ENCODE results near the gene PRMT3.
"Not testable (repeated sequence)": the region's sequence is repeated elsewhere in the genome, so short reads cannot be mapped to it uniquely, and the experiment has no call there.

Gene PRMT3

DNA sequence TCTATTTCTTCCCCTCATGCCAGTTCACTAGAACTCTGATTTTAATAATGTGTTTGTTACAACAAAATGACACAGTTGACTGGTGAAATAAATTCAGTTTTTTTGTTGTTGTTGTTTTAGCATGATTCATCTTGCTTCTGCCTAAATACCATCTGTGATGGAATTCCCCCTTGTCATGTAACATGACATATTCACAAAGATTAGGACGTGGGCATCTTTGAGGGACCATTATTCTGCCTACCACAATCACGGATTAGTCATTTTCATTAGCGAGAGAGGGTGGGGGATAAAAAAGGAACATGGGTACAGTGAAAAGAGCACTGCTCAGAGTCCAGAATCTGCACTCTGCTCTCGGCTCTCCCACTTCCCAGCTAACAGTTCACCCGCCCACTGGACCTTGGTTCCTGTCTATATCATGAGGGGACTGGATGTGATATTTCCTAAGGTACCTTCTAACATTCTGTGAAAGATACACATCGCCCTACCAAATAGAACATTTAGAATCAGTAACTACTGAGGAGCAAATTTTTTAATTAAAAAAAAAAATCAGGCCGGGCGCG, 12.7 kb upstream of the PRMT3 start:
- DNase-seq (ENCODE audit: low read depth), result no peak

DNA sequence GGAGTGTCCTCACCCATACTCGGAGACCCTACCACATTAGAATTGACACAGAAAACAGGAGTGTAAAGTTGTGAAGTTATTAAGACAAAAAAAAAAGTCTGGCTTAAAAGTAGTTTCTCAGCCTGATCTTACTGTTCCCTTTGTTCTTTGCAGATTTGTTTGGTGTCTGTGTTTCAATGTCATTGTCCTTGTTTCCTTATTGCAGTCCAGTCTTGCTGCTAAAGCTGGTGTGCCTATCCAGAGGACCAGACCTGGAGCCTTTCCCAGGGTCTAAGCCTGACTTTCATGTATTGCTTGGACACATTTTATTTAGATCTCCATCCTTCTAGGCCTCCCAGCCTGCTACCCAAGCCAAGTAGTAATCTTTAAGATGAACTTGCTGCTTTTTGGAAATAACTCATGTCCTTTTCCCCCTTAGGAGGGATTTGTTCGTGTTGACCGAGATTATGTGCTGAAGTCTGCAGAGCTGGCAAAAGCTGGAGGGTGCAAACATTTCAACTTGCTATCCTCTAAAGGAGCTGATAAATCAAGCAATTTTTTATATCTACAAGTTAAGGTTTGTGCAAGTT, 11.3 kb upstream of the PRMT3 start:
- DNase-seq (ENCODE audit: low read depth), result no peak

DNA sequence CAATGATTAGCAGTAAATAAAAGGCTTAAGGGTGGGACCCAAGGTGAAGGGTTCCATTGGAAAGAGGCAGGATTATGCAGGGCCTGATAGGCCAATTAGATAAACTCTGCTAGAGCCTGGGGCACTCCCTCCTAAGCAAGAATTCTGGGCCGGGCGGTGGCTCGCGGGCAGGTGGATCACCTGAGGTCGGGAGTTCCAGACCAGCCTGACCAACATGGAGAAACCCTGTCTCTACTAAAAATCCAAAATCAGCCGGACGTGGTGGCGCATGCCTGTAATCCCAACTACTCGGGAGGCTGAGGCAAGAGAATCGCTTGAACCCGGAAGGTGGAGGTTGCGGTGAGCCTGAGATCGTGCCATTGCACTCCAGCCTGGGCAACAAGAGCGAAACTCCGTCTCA, 1.5 kb upstream of the PRMT3 start:
- not testable (repeated sequence) for DNase-seq (ENCODE audit: low read depth)

DNA sequence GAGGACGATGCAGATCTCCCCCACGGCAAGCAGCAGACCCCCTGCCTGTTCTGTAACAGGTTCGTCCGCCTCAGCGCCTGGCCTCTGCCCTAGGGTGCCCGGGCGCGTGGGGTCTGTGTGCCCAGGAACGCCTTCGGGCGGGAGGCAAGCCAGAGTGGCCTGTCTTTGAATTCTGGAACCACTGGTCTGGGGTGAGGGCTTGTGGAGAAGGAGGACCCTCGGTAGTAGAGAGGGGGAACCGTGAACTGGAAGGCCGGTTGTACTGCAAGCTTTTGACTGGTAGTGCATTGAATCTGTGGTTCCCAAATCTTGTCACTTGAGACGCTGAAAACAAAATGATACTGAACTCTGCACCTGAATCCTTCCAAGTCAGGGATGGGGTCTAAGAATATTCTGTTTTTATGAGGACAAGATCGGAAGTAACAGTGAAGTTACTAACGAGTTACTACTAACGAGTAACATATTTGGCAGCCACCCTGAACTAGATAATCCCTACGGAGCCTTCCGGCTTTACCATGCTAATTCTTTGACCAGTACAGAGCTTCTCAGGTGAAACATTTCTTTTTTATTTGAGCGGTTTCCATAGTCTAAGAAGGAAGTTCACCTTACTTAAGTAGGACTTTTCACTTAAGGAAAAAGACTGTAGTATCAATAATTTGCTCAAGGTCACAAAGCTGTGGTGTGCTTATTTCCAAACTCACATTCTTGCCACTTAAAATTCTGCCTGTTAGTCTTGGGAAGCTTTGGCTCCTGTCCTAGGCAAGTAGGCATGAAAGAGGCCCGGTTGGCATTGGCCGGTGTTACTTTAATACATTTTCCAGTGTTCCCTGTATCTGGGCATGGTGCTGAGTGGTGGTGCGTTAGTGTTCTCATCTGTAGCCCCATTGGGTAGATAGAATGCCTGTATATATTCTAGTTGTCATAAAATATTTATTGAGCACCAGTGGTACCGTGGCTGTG, 860 bp downstream of the PRMT3 start:
- DNase-seq (ENCODE audit: low read depth), result no peak

DNA sequence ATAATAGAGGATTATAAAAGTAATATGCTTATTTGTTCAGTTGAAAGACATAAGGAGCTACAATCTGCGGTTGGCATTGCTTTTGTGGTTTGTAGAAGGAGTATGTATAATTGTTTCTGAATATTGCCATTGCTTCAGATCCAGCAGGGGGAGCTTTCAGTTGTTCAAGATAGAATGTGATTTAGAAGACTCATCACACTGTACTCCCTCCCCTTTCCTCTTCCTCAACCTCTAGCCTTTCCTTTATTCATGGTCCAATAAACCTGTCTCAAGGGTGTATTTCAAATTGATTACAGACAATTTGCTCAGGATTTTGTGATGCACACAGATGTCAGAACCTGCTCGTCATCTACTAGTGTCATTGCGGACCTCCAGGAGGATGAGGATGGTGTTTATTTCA, 9.8 kb downstream of the PRMT3 start:
- DNase-seq (ENCODE audit: low read depth), result no peak

DNA sequence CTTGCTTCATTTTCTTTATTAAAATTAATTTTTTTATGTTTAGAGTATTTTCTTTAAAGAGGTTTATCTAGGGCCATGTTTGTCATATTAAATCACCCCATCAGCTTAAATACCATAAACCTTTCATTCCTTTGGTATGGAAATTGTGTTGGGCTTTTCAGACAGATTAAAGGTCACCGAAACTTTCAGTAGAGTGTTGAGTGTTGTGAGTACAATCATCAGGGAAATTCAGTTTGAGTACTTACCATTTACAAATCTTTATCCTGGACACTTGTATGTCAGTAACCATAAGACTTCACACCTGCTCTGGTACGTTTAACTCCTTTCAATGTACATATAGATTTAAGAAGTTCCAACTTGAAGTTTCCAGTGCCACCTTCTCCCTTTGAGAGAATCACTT, 12.0 kb downstream of the PRMT3 start:
- no peak for DNase-seq (ENCODE audit: low read depth)

DNA sequence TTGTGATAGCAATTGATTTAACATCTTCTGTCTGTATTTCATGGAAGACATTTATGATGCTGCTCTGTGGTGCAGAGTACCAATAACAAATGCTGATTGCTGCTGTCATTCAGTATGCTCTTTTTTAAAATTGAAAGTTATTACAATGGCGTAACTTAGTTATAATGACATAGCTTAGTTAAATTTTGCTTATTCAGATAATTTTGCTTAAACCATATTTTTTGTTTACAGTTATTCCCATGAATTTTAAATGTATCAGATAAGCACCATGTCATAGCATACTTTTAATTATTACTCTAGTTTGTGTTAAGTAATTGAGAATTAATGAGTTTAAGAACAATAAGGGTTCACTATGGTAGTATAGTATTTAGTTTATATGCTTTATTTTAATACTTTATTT, 15.5 kb downstream of the PRMT3 start:
- no peak for DNase-seq (ENCODE audit: low read depth)

DNA sequence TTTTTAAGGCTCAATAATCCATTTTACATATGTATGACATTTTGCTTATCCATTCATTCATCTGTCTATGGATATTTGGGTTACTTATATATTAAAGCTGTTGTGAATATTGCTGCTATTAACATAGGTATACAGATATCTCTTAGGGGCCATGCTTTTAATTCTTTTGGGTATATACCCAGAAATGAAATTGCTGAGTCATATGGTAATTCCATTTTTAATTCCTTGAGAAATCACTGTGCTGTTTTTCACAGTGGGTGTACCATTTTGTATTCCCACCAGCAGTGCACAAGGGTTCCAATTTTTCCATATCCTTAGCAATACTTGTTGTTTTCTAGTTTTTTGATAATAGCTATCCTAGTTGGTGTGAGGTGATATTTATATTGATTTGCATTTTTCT, 19.0 kb downstream of the PRMT3 start:
- DNase-seq (ENCODE audit: low read depth), result no peak

DNA sequence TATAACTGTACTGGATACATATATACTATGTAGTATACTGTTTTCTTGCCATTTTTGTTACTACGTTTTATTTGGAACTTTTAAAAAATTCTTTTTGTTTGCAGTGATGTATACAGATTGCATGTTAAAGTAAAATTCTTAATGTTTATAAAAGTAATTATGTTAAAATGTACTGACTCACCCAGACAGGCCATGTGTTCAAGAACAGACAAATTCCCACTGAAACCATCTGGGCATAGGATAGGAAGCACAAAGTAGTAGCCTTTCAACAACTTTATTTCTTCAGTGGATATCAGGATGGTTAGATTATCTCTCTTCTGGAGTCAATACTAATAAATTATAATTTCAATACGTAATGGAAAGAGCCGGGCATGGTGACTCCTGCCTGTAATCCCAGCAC, 19.8 kb downstream of the PRMT3 start:
- no peak for DNase-seq (ENCODE audit: low read depth)

DNA sequence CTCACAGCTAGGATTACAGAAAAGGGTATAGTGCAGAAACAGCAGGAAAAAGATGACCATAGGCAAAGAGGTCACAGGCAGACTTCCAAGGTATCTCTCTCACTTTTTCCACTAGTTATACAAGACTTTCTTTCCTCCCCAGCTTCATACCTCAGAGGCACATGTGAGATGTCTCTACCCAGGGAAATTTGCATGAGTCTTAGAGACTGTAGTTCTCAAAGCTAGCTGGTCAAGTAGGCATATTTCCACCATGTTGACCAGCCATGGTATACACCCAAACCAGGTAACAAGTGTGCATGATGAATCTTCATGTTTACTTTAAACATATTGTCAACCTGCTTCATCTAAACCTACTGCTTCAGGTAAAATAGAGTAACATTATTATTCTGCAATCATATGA, 27.9 kb downstream of the PRMT3 start:
- no peak for DNase-seq (ENCODE audit: low read depth)

DNA sequence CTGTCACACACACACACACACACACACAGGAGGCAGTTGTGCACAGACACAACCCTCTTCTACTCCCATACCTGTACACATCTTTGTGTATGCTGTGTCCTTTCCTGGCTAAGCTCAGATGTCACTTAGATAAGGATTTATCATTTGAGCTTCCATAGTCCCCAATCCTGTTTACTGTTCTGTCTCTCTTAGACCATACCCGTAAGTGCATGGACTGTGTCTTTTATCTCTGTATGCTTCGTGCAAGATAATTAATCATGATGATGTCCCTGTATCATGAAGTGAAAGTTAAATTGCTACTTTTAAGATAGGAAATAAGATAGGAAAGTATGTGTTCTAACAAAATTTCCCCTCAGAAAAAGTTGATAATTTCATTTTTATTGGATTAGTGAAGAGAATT, 30.3 kb downstream of the PRMT3 start:
- DNase-seq (ENCODE audit: low read depth), result no peak

DNA sequence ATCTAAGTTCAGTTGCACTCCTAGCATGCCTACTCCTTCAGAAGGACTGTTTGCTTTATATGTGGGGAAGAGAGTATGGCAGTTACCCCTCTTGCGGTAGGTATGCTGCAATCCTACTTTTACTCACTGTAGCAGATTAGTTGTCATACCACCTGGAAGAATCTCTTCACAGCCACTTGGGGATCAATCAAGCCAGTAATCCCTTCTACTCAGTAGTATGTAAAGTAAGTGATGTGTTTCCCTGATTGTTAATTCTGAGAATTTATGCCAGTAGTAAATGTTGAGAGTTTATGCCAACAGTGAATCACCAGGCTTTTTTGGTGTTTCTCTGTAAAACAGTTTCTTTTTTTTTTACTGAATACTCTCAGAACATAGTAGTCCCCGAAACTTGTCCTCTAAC, 34.4 kb downstream of the PRMT3 start:
- DNase-seq (ENCODE audit: low read depth), result no peak

DNA sequence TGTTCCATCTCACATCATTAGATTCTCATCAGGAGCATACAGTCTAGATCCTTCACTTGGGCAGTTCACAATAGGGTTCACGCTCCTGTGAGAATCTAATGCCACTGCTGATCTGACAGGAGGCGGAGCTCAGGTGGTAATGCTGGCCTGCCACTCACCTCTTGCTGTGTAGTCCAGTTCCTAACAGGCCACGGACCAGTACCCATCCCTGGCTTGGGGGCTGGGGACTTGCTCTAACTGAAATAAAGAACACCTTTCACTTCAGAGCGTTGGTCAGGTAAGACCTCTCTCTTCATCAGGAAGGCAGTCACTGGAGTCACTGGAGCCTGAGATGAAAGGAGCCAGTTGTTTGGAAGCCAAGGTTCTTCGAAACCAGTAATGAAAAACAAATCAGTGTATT, 41.7 kb downstream of the PRMT3 start:
- DNase-seq (ENCODE audit: low read depth), result no peak

DNA sequence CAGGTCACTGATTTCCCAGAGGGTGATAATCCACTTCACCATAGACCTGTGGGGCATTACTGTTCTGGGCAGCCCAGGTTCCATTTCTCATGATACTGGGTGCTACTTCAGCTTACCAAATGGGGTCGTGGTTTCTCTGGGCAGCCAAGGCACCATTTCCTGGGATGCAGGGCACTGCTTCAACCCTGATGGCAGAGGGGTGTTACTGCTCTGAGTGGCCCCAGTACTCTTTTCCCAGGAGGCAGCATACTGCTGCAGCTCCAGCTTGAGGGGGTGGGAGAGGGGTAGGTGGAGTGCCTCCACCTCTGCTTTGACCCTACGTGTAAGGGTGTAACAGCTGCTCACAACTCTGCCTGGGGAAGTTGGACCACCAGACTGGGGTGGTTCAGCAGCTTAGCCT, 51.1 kb downstream of the PRMT3 start:
- DNase-seq (ENCODE audit: low read depth), result no peak

DNA sequence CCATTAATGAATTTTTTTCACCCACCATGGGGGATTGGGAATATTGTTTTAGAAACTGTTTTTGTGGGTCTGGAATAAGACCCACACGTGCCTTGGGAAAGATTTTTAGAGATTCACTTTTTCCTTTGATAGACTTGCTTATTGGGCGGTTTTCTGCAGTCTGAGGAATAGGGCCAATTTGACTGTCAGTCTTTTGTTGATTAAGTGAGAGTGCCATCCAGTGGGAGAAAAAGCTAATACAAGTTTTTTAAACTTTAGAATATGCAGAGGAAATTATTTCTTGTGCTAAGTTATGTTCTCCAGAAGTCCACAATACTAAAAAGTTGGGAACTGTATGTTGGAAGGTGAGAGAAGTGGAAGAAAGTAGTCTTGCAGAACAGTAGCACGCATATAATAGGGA, 56.1 kb downstream of the PRMT3 start:
- no peak for DNase-seq (ENCODE audit: low read depth)

DNA sequence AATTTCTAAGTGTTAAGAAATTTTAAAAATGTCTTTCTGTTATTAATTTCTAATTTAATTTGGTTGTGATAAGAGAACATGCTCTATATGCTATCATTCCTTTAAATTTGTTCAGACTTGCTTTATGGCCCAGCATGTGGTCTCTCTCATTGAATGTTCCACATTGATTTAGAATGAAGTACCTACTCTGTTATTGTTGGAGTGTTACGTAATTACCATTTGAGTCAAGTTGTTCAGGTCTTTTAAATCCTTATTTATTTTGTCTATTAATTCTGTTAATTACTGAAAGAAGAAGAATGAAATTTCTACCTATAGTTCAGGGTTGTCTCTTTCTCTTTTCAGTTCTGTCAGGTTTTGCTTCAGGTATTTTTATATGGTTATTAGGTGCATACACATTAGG, 57.0 kb downstream of the PRMT3 start:
- no peak for DNase-seq (ENCODE audit: low read depth)

DNA sequence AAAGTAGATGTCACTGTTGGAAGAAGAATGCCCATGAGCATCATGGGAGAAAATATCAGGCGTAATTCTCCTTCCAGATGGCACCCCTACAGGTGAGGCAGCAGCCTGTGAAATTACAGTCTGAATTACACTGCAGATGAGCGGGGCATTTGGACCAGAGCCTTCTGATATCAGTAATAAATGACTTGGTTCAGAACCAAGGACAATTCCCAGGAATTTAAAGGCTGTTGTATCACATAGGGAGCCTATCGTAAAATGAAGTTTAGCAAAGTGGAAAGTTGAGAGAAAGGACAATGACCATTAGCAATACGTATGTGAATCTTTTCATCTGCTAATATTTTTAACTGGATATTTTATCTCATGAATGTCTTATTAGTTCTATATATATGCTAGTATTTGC, 61.3 kb downstream of the PRMT3 start:
- DNase-seq (ENCODE audit: low read depth), result no peak

DNA sequence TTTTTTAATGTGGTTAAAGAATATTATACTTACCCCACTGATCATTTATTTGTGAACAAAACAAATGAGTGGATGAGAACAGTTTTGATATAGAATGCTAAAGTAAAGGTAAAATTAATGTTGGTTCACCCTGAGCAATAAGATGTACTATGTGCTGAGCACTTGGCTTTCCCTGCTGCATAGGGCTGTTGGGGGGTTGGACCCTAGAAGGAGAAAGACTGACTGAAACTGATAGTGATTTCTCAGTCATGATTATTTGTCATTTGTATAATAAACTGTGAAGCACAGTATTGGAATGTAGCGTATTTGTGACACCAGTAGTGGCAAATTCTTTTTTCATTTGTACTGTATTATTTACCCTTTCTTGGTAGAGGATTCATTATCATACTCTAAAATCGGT, 63.3 kb downstream of the PRMT3 start:
- no peak for DNase-seq (ENCODE audit: low read depth)

DNA sequence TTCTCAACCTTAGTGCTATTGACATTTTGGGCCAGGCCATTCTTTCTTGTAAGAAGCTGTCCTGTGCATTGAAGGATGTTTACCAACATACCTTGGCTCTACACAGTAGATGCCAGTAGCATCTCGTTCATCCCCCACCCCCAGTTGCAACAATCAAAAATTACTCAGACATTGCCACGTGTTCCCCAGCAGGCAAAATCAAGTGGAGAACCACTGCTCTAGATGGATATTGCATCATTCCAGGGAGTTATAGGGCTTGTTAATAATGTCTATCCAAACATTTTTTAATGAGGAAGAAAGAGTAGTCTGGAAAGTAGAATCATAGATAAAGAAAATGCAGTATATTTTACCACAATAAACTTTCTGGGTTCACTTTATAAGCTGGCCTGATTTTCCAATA, 64.1 kb downstream of the PRMT3 start:
- DNase-seq (ENCODE audit: low read depth), result no peak

DNA sequence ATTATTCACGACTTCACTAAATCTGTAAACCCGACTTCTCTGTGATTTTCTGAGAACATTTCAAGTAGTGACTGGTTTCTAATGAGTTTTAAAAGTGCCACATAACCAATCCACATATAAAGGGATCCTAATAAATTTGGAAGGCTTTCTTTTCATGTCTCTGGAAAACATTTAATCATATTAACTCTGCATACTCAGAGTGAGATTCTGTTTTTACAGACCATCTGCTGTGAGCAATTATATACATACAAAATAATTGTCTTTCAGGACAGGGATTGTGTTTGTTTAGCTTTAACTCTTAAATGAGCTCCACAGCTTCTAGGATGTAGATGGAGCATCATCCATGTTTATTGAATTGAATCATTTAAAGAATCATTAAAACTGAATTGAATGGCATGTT, 65.1 kb downstream of the PRMT3 start:
- no peak for DNase-seq (ENCODE audit: low read depth)

DNA sequence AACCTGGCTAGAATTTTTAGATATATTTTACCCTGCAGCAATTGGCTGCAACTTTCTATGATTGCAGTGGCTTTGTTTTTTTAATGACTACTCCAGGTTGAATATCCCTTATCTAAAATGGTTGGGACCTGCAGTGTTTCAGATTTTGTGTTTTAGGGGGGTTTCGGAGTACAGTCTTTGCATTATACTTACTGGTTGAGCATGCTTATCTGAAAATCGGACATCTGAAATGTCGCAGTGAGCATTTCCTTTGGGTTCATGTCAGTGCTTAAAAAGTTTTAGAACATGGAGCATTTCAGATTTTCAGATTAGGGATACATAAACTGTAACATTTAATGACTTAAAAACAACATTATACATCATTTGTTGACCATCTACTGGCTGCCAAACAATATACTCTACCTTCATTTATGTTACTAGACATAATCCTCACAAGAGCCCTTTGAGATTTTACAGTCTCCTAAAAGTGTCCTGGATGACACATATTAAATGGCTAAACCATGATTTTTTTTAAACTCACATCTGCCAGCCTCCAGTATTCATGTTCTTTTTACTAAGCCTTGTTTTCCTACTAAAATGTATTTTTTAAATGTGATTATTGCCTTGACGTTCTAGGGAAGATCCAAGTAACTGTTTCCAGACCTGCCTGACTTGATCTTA, 66.3 kb downstream of the PRMT3 start:
- DNase-seq (ENCODE audit: low read depth), result no peak

DNA sequence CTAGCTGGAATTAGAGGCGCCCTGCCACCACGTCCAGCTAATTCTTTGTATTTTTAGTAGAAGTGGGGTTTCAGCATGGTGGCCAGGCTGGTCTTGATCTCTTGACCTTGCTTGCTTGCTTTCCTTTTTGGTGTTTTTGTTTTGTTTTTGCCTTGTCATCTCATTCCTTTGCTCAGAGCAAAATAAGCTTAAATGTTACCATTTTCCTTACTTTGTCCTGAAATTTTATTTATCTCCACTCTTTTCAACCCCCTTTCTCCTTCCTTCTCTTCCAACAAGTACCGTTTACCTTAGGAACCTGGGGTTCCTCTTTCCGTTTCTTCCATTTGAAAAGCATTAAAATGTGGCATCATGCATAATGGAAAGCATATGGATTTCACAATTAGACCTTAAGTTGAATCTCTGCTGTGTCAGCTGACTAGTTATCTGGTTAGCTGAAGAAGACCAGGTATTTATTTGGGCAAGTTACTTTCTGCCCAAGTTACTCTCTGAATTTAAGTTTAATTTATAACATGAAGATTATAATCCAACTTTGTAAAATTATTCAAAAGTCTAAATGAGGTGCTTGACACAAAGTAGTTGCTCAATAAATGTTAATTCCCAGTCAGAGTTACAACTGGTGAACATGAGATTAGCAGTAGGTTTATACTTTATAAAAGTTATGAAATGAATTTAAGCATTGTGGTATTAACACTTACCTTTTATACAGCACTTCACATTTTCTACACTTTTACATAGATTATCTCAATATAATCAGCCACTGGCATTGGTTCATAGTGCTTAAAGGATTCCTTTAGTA, 69.7 kb downstream of the PRMT3 start:
- DNase-seq (ENCODE audit: low read depth), result no peak
